ENCODE measurements around the gene SASH1. TPM values are rescaled to one million over a fixed set of nuclear protein-coding genes. Genes with fewer than 3 reads are reported as not detected.

Gene SASH1
- total and polyA plus RNA-seq, 2 of the 8 experiments (the other 6 are each of a cell fraction or from before 2014, with no cell fraction given) = 6.0 to 20.2 TPM

GRCh38 chr6:148502083-148502772 is 159.6 kb downstream of the SASH1 start:
- no peak for FAIRE-seq
- Histone ChIP-seq H4K5ac (ENCODE audit: insufficient read length, low read depth, low read length) (no peak overlapping the region), H3K4me2 (ENCODE audit: insufficient read depth in 1 of 2, low read depth in 2 of 2, low read length in 2 of 2) (no peak overlapping the region)

More at GRCh38 chr6:148502083-148502772, 159.6 kb downstream of the SASH1 start:
- TF ChIP-seq CBX8 (IDR thresholded peaks at IDR 0.05; ENCODE audit: borderline replicate concordance, low read depth, low read length) (no peak), SIX5 (IDR thresholded peaks at IDR 0.05; ENCODE audit: low read depth, low read length) (no peak), CHD2 (IDR thresholded peaks at IDR 0.05; ENCODE audit: low read length) (no peak), TAF1 (IDR thresholded peaks at IDR 0.05; ENCODE audit: low read depth, low read length) (no peak)
- Histone ChIP-seq H2AFZ (ENCODE audit: low read length) (no peak overlapping the region), H3K23me2 (ENCODE audit: low read depth, low read length) (no peaks in the 10 kb centered on the region), H3K18ac (ENCODE audit: extremely low read depth, low read length) (no peak overlapping the region), H3K27ac (ENCODE audit: low read depth, low read length) (no peak overlapping the region), H3K79me2 (ENCODE audit: control insufficient read depth in 1 of 2, insufficient read depth in 2 of 2, low read length in 2 of 2) (peaks cover 0 to 3% of the 10 kb centered on the region in 2 experiments; a peak in 1 of 4 replicates), H3K79me1 (ENCODE audit: low read depth, low read length) (no peaks in the 10 kb centered on the region; the same call in 1 of the 2 replicates), H4K91ac (replicated peaks; ENCODE audit: insufficient read length, low read length) (no peak overlapping the region), H4K20me1 (replicated peaks in 1 of 2; ENCODE audit: control insufficient read depth in 1 of 2, insufficient read depth in 2 of 2, low read length in 2 of 2) (peaks cover 2 to 3% of the 10 kb centered on the region in 2 experiments), H2BK15ac (ENCODE audit: low read length) (no peak overlapping the region), H3K4ac (replicated peaks; ENCODE audit: insufficient read length, low read depth, low read length) (no peak overlapping the region), H2BK5ac (ENCODE audit: low read depth, low read length) (no peak overlapping the region), H3K4me1 (replicated peaks in 1 of 4; ENCODE audit: control insufficient read depth in 3 of 4, insufficient read depth in 4 of 4, low read length in 3 of 4) (no peaks in the 10 kb centered on the region), H3K23ac (ENCODE audit: insufficient read length) (no peak overlapping the region), H2BK12ac (ENCODE audit: low read depth, low read length) (no peak overlapping the region), H3K56ac (replicated peaks; ENCODE audit: insufficient read length, low read depth, low read length) (no peak overlapping the region), H4K8ac (ENCODE audit: extremely low read depth, insufficient read depth, low read length) (no peak overlapping the region), H3K14ac (ENCODE audit: insufficient read length) (no peak overlapping the region), H3K9me3 (ENCODE audit: insufficient read depth in 2 of 2, low read depth in 1 of 2, low read length in 1 of 2) (no peaks in the 10 kb centered on the region), H3K27me3 (replicated peaks in 1 of 4; ENCODE audit: control insufficient read depth in 3 of 4, extremely low read depth in 1 of 4, insufficient read depth in 3 of 4, low read length in 3 of 4) (no peaks in the 10 kb centered on the region), H3K4me3 (ENCODE audit: extremely low read depth in 1 of 4, insufficient read depth in 2 of 4, low read depth in 3 of 4, low read length in 4 of 4) (no peak overlapping the region), H2AK5ac (ENCODE audit: low read depth, low read length) (no peak overlapping the region), H2BK120ac (replicated peaks; ENCODE audit: low read depth, low read length) (no peak overlapping the region), H3K36me3 (ENCODE audit: control insufficient read depth in 2 of 4, insufficient read depth in 4 of 4, low read length in 3 of 4) (no peaks in the 10 kb centered on the region; a peak in 2 of 8 replicates), H3K9ac (replicated peaks in 1 of 4; ENCODE audit: extremely low read depth in 1 of 4, low read depth in 3 of 4, low read length in 3 of 4) (no peak overlapping the region), H2BK20ac (ENCODE audit: low read length) (no peak overlapping the region)
- WGBS, 2 experiments (ENCODE audit: extremely low coverage in 1 of 2, insufficient coverage in 1 of 2, insufficient read length in 1 of 2, insufficient replicate concordance in 2 of 2, low coverage in 1 of 2, low lambda C conversion rate in 2 of 2, missing lambda C conversion rate in 1 of 2) = 90% methylated on average over 8 of the region's 8 CpGs; no CpG with 5 or more reads in 1 of the 2 experiments
- ChIA-PET CTCF (ENCODE audit: partially characterized antibody) (interaction anchor here (0.6 to 0.7 kb wide), 2 partner anchors 321 to 998 kb away, joined by 3 read pairs; no protein-coding TSS in a partner anchor), POLR2A (ENCODE audit: partially characterized antibody) (interaction anchor here (0.6 kb wide), 1 partner anchor 36 kb away, joined by 3 read pairs; no protein-coding TSS in a partner anchor)
- no peak for DNase-seq (ENCODE audit: low read depth in 1 of 2, low spot score in 2 of 2)

All from H1 (cell line).